ENCODE results near the gene TMC5.

Gene TMC5

DNA sequence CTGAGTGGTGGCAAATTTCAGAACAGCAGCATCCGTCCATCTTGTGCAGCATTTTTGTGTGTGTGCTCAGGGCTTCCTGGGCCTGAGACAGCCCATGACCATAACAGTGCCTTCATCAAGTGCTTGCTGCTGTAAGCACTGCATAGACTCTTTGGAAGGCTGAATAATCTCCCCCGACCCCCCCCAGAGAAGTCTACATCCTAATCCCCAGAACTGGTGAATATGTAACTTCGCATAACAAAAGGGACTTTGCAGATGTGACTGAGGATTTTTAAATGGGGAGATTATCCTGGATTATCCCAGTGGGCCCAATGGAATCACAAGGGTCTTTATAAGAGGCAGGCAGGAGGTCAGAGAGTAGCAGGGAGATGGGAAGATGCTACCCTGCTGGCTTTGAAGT, 50.6 kb downstream of the TMC5 start:
- Histone ChIP-seq H3K9ac (ENCODE audit: low read length) (no peak overlapping the region), H3K27ac (ENCODE audit: low read length) (no peak overlapping the region), H3K4me3 (ENCODE audit: low read length) (no peak overlapping the region), H3K27me3 (ENCODE audit: control insufficient read depth, insufficient read depth, low read length) (no peaks in the 10 kb centered on the region), H3K36me3 (ENCODE audit: control insufficient read depth, low read depth, low read length) (no peaks in the 10 kb centered on the region), H3K9me3 (ENCODE audit: control insufficient read depth, low read depth, low read length) (no peaks in the 10 kb centered on the region), H3K4me1 (ENCODE audit: control insufficient read depth, low read depth, low read length) (no peaks in the 10 kb centered on the region)

GRCh38 chr16:19472482-19472881, 54.8 kb downstream of the TMC5 start:
- H3K9me3 ChIP-seq (ENCODE audit: control insufficient read depth, low read depth, low read length): no peaks in the 10 kb centered on the region
- no peaks in the 10 kb centered on the region for H3K4me1 ChIP-seq (ENCODE audit: control insufficient read depth, low read depth, low read length)
- no peak overlapping the region for H3K4me3 ChIP-seq (ENCODE audit: low read length)

DNA sequence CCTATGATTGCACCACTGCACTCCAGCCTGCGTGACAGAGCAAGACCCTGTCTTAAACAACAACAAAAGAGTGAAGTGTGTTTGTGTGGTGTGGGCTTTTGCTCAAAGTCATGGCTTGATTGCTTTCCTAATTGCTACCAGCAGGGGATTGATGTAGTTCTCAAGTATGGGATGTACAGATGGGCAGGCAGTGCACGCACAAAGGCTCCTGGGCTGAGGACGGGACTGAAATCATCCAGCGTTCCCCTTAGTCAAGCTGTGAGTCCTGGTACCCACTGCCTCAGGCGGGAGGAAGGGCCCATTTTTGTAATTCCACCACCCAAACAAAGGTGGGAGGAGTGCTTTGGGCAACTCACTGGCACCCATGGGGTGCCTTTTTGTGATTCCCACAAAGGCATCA, 56.9 kb downstream of the TMC5 start:
- H3K9me3 ChIP-seq (ENCODE audit: control insufficient read depth, low read depth, low read length): no peaks in the 10 kb centered on the region

More at GRCh38 chr16:19472482-19472881, 54.8 kb downstream of the TMC5 start:
- Histone ChIP-seq H3K27me3 (ENCODE audit: control insufficient read depth, insufficient read depth, low read length) (no peaks in the 10 kb centered on the region), H3K36me3 (ENCODE audit: control insufficient read depth, low read depth, low read length) (no peaks in the 10 kb centered on the region), H3K27ac (ENCODE audit: low read length) (no peak overlapping the region), H3K9ac (ENCODE audit: low read length) (no peak overlapping the region)

GRCh38 chr16:19478505-19478904, 60.8 kb downstream of the TMC5 start:
- no peak overlapping the region for H3K9ac ChIP-seq (ENCODE audit: low read length)
- no peaks in the 10 kb centered on the region for H3K4me1 ChIP-seq (ENCODE audit: control insufficient read depth, low read depth, low read length)
- no peaks in the 10 kb centered on the region for H3K9me3 ChIP-seq (ENCODE audit: control insufficient read depth, low read depth, low read length)
- no peaks in the 10 kb centered on the region for H3K27me3 ChIP-seq (ENCODE audit: control insufficient read depth, insufficient read depth, low read length)
- no peak overlapping the region for H3K4me3 ChIP-seq (ENCODE audit: low read length)
- no peaks in the 10 kb centered on the region for H3K36me3 ChIP-seq (ENCODE audit: control insufficient read depth, low read depth, low read length)
- H3K27ac ChIP-seq (ENCODE audit: low read length): no peak overlapping the region

More for the DNA sequence above, 56.9 kb downstream of the TMC5 start:
- no peak overlapping the region for H3K9ac ChIP-seq (ENCODE audit: low read length)
- no peaks in the 10 kb centered on the region for H3K36me3 ChIP-seq (ENCODE audit: control insufficient read depth, low read depth, low read length)
- no peak overlapping the region for H3K4me3 ChIP-seq (ENCODE audit: low read length)
- H3K27me3 ChIP-seq (ENCODE audit: control insufficient read depth, insufficient read depth, low read length): no peaks in the 10 kb centered on the region
- no peaks in the 10 kb centered on the region for H3K4me1 ChIP-seq (ENCODE audit: control insufficient read depth, low read depth, low read length)
- no peak overlapping the region for H3K27ac ChIP-seq (ENCODE audit: low read length)

- H3K9me3 ChIP-seq (ENCODE audit: control insufficient read depth, low read depth, low read length): no peaks in the 10 kb centered on the region
- no peak overlapping the region for H3K4me3 ChIP-seq (ENCODE audit: low read length)
- H3K27me3 ChIP-seq (ENCODE audit: control insufficient read depth, insufficient read depth, low read length): no peaks in the 10 kb centered on the region
- H3K27ac ChIP-seq (ENCODE audit: low read length): no peak overlapping the region
- H3K4me1 ChIP-seq (ENCODE audit: control insufficient read depth, low read depth, low read length): no peaks in the 10 kb centered on the region
- H3K36me3 ChIP-seq (ENCODE audit: control insufficient read depth, low read depth, low read length): no peaks in the 10 kb centered on the region
- no peak overlapping the region for H3K9ac ChIP-seq (ENCODE audit: low read length)
These were observed 61.6 kb downstream of the TMC5 start for GRCh38 chr16:19479302-19479721.

- H3K9ac ChIP-seq (ENCODE audit: low read length): no peak overlapping the region
- no peaks in the 10 kb centered on the region for H3K4me1 ChIP-seq (ENCODE audit: control insufficient read depth, low read depth, low read length)
- H3K4me3 ChIP-seq (ENCODE audit: low read length): no peak overlapping the region
- no peaks in the 10 kb centered on the region for H3K9me3 ChIP-seq (ENCODE audit: control insufficient read depth, low read depth, low read length)
- no peaks in the 10 kb centered on the region for H3K36me3 ChIP-seq (ENCODE audit: control insufficient read depth, low read depth, low read length)
- no peaks in the 10 kb centered on the region for H3K27me3 ChIP-seq (ENCODE audit: control insufficient read depth, insufficient read depth, low read length)
- peak overlapping the region; percentile 15 for H3K27ac ChIP-seq (ENCODE audit: low read length)
These were observed 63.6 kb downstream of the TMC5 start for GRCh38 chr16:19481296-19481695.

GRCh38 chr16:19481769-19482168, 64.1 kb downstream of the TMC5 start:
- no peak overlapping the region for H3K27ac ChIP-seq (ENCODE audit: low read length)
- no peak overlapping the region for H3K9ac ChIP-seq (ENCODE audit: low read length)
- no peak overlapping the region for H3K4me3 ChIP-seq (ENCODE audit: low read length)
- H3K36me3 ChIP-seq (ENCODE audit: control insufficient read depth, low read depth, low read length): no peaks in the 10 kb centered on the region
- H3K9me3 ChIP-seq (ENCODE audit: control insufficient read depth, low read depth, low read length): no peaks in the 10 kb centered on the region
- no peaks in the 10 kb centered on the region for H3K4me1 ChIP-seq (ENCODE audit: control insufficient read depth, low read depth, low read length)
- no peaks in the 10 kb centered on the region for H3K27me3 ChIP-seq (ENCODE audit: control insufficient read depth, insufficient read depth, low read length)

DNA sequence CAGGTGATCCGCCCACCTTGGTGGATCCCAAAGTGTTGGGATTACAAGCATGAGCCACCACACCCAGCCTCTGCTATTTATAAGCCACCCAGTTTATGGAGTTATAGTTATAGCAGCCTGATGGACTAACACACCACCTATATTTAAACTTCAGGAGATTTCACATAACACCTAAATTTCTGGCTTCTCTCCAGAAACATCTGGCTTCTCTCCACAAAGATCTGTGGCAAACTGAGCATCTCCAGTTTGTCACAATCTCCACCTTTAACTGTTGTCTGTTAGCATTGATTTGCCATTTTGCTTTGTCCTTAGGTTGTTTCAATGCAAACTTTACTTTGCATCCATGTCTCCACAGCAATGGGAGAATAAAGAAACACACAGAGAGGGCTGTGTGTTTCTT, 64.6 kb downstream of the TMC5 start:
- H3K9me3 ChIP-seq (ENCODE audit: control insufficient read depth, low read depth, low read length): no peaks in the 10 kb centered on the region

GRCh38 chr16:19484096-19484495, 66.4 kb downstream of the TMC5 start:
- Histone ChIP-seq H3K9me3 (ENCODE audit: control insufficient read depth, low read depth, low read length) (no peaks in the 10 kb centered on the region), H3K36me3 (ENCODE audit: control insufficient read depth, low read depth, low read length) (no peaks in the 10 kb centered on the region), H3K9ac (ENCODE audit: low read length) (no peak overlapping the region), H3K4me3 (ENCODE audit: low read length) (no peak overlapping the region), H3K27ac (ENCODE audit: low read length) (no peak overlapping the region), H3K27me3 (ENCODE audit: control insufficient read depth, insufficient read depth, low read length) (no peaks in the 10 kb centered on the region), H3K4me1 (ENCODE audit: control insufficient read depth, low read depth, low read length) (peaks cover 12% of the 10 kb centered on the region)

More for the DNA sequence above, 64.6 kb downstream of the TMC5 start:
- Histone ChIP-seq H3K4me1 (ENCODE audit: control insufficient read depth, low read depth, low read length) (no peaks in the 10 kb centered on the region), H3K36me3 (ENCODE audit: control insufficient read depth, low read depth, low read length) (no peaks in the 10 kb centered on the region), H3K4me3 (ENCODE audit: low read length) (no peak overlapping the region), H3K9ac (ENCODE audit: low read length) (no peak overlapping the region), H3K27me3 (ENCODE audit: control insufficient read depth, insufficient read depth, low read length) (no peaks in the 10 kb centered on the region), H3K27ac (ENCODE audit: low read length) (no peak overlapping the region)

DNA sequence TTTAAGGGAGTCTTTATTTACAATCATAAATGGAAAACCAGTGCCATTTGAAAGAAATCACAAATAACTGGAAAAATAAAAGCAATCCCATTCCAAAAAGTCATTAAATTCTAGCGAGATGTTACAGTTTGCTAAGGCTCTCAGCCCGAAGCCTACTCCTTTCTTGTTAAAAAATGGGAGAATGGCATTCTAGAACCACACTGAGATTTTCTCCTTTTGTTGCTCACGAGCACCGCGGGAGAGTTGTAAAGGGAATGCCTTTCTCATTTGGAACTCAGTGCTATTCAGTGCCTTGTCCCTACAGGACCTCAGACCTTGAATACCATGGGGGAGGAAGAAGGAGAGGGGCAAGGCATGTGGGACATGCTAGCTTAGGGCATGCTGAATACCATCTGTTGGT, 67.9 kb downstream of the TMC5 start:
- Histone ChIP-seq H3K36me3 (ENCODE audit: control insufficient read depth, low read depth, low read length) (no peaks in the 10 kb centered on the region), H3K27ac (ENCODE audit: low read length) (no peak overlapping the region), H3K9ac (ENCODE audit: low read length) (no peak overlapping the region), H3K9me3 (ENCODE audit: control insufficient read depth, low read depth, low read length) (no peaks in the 10 kb centered on the region), H3K27me3 (ENCODE audit: control insufficient read depth, insufficient read depth, low read length) (no peaks in the 10 kb centered on the region), H3K4me1 (ENCODE audit: control insufficient read depth, low read depth, low read length) (peaks cover 12% of the 10 kb centered on the region), H3K4me3 (ENCODE audit: low read length) (no peak overlapping the region)

GRCh38 chr16:19486051-19486450, 68.4 kb downstream of the TMC5 start:
- Histone ChIP-seq H3K4me3 (ENCODE audit: low read length) (no peak overlapping the region), H3K36me3 (ENCODE audit: control insufficient read depth, low read depth, low read length) (no peaks in the 10 kb centered on the region), H3K9ac (ENCODE audit: low read length) (no peak overlapping the region), H3K4me1 (ENCODE audit: control insufficient read depth, low read depth, low read length) (peaks cover 12% of the 10 kb centered on the region), H3K27me3 (ENCODE audit: control insufficient read depth, insufficient read depth, low read length) (no peaks in the 10 kb centered on the region), H3K9me3 (ENCODE audit: control insufficient read depth, low read depth, low read length) (no peaks in the 10 kb centered on the region), H3K27ac (ENCODE audit: low read length) (no peak overlapping the region)

- no peaks in the 10 kb centered on the region for H3K36me3 ChIP-seq (ENCODE audit: control insufficient read depth, low read depth, low read length)
- no peaks in the 10 kb centered on the region for H3K9me3 ChIP-seq (ENCODE audit: control insufficient read depth, low read depth, low read length)
- no peak overlapping the region for H3K9ac ChIP-seq (ENCODE audit: low read length)
- no peak overlapping the region for H3K4me3 ChIP-seq (ENCODE audit: low read length)
- peaks cover 12% of the 10 kb centered on the region for H3K4me1 ChIP-seq (ENCODE audit: control insufficient read depth, low read depth, low read length)
- H3K27ac ChIP-seq (ENCODE audit: low read length): no peak overlapping the region
- no peaks in the 10 kb centered on the region for H3K27me3 ChIP-seq (ENCODE audit: control insufficient read depth, insufficient read depth, low read length)
These were observed 69.2 kb downstream of the TMC5 start for GRCh38 chr16:19486750-19487325.
